Vagina (tissue), 2 donors: ENCODE measurements around the gene TIAM2. TPM values are rescaled to one million over a fixed set of nuclear protein-coding genes. Genes with fewer than 3 reads are reported as not detected.

Experiments
- DNase-seq, 2 donors: peaks; one replicate each; pipeline ENCODE4 v3.0.0-alpha.2; 2017; ENCODE audit errors: extremely low spot score in 2 of 2
- H3K27ac ChIP-seq: fragments of 200-600 bp; sonication (generic); one replicate; pipeline ENCODE4 v1.5.1; 2019
- H3K27me3 ChIP-seq: fragments of 200-600 bp; sonication (generic); one replicate; pipeline ENCODE4 v1.5.1; 2019
- H3K36me3 ChIP-seq, 2 donors: fragments of 200-600 bp; sonication (generic); one replicate each; pipeline ENCODE4 v1.5.1; 2017 to 2019
- H3K4me1 ChIP-seq: fragments of 200-600 bp; sonication (generic); one replicate; pipeline ENCODE4 v1.5.1; 2019
- H3K4me3 ChIP-seq, 2 donors: fragments of 200-600 bp; sonication (generic); 1 replicate in 1 of 2; 2 replicates in 1 of 2; pipeline ENCODE4 v1.5.1; 2016 to 2019
- H3K9me3 ChIP-seq: fragments of 200-600 bp; sonication (generic); one replicate; pipeline ENCODE4 v1.5.1; 2019
- CTCF ChIP-seq, 3 experiments: fragments of 450-650 bp in 2 of 3; fragments of 200-600 bp in 1 of 3; sonication (generic) in 1 of 3; IDR thresholded peaks; one replicate each; pipeline ENCODE4 v1.5.1; 2017 to 2019; ENCODE audit warnings: antibody characterized with exemption in 3 of 3, mild to moderate bottlenecking in 2 of 3, moderate library complexity in 2 of 3
- POLR2A ChIP-seq, 2 donors: fragments of 450-650 bp; IDR thresholded peaks; one replicate each; pipeline ENCODE4 v1.6.1; 2017; ENCODE audit warnings: antibody characterized with exemption in 2 of 2, mild to moderate bottlenecking in 2 of 2, moderate library complexity in 2 of 2
- POLR2AphosphoS5 ChIP-seq, 2 donors: sonication (generic); formaldehyde crosslinking; IDR thresholded peaks; one replicate each; pipeline ENCODE4 v1.9.0; 2017; ENCODE audit warnings: antibody characterized with exemption in 2 of 2, mild to moderate bottlenecking in 2 of 2, low read depth in 1 of 2; ENCODE audit not compliant: insufficient read depth in 1 of 2
- intact Hi-C: fragments of 100-400 bp; cut with DNase I; formaldehyde crosslinking; loops from one replicate; pipeline ENCODE4 v1.15.1; 2023
- total RNA-seq: library from RNA; depleted of rRNA; stranded (reverse); fragments of >200 nt; gene quantifications from one replicate; pipeline ENCODE4 v1.2.3, GENCODE V29; 2016

Gene TIAM2
- total RNA-seq, 1 donor from 2014 or later, result 11.5 TPM

GRCh38 chr6:155023717-155024116 is 28.6 kb downstream of the TIAM2 start:
- Histone ChIP-seq H3K27me3 (no peaks in the 10 kb centered on the region), H3K27ac (no peak overlapping the region), H3K4me1 (peaks cover 10% of the 10 kb centered on the region), H3K36me3 (no peaks in the 10 kb centered on the region), H3K4me3 (no peak overlapping the region), H3K9me3 (no peaks in the 10 kb centered on the region)
- intact Hi-C loops, result no loop called here
- no peak for DNase-seq
- TF ChIP-seq POLR2AphosphoS5 (IDR thresholded peaks at IDR 0.05; ENCODE audit: insufficient read depth in 1 of 2, low read depth in 1 of 2), result no peak
- TF ChIP-seq POLR2A (IDR thresholded peaks at IDR 0.05), result no peak
- no peak for TF ChIP-seq CTCF (IDR thresholded peaks at IDR 0.05)

GRCh38 chr6:155024391-155025027 is 29.4 kb downstream of the TIAM2 start:
- peaks cover 10% of the 10 kb centered on the region for H3K4me1 ChIP-seq
- TF ChIP-seq POLR2A (IDR thresholded peaks at IDR 0.05) (no peak), CTCF (IDR thresholded peaks at IDR 0.05) (no peak), POLR2AphosphoS5 (IDR thresholded peaks at IDR 0.05; ENCODE audit: insufficient read depth in 1 of 2, low read depth in 1 of 2) (no peak)

GRCh38 chr6:155026022-155026705 is 31.0 kb downstream of the TIAM2 start:
- TF ChIP-seq POLR2AphosphoS5 (IDR thresholded peaks at IDR 0.05; ENCODE audit: insufficient read depth in 1 of 2, low read depth in 1 of 2), result peak in 1 of 2 donors; percentile 46
- no peak for TF ChIP-seq POLR2A (IDR thresholded peaks at IDR 0.05)
- Histone ChIP-seq H3K36me3 (no peaks in the 10 kb centered on the region), H3K27ac (no peak overlapping the region), H3K4me3 (no peak overlapping the region), H3K27me3 (no peaks in the 10 kb centered on the region), H3K4me1 (peaks cover 20% of the 10 kb centered on the region), H3K9me3 (no peaks in the 10 kb centered on the region)
- DNase-seq, result no peak
- intact Hi-C loops, result no loop called here

More at GRCh38 chr6:155024391-155025027, 29.4 kb downstream of the TIAM2 start:
- Histone ChIP-seq H3K36me3 (no peaks in the 10 kb centered on the region), H3K4me3 (no peak overlapping the region), H3K9me3 (no peaks in the 10 kb centered on the region), H3K27ac (no peak overlapping the region), H3K27me3 (no peaks in the 10 kb centered on the region)
- intact Hi-C loops, result no loop called here
- no peak for DNase-seq

GRCh38 chr6:155026706-155027045 is 31.6 kb downstream of the TIAM2 start:
- DNase-seq, result no peak
- intact Hi-C loops, result no loop called here
- no peak overlapping the region for H3K27ac ChIP-seq

GRCh38 chr6:155030148-155030720 is 35.1 kb downstream of the TIAM2 start:
- H3K36me3 ChIP-seq, result no peaks in the 10 kb centered on the region
- no peak for DNase-seq
- H3K9me3 ChIP-seq, result no peaks in the 10 kb centered on the region
- H3K4me1 ChIP-seq, result peaks cover 27% of the 10 kb centered on the region
- H3K27me3 ChIP-seq, result no peaks in the 10 kb centered on the region
- no peak overlapping the region for H3K4me3 ChIP-seq
- intact Hi-C loops, result no loop called here
- TF ChIP-seq POLR2A (IDR thresholded peaks at IDR 0.05) (no peak), POLR2AphosphoS5 (IDR thresholded peaks at IDR 0.05; ENCODE audit: insufficient read depth in 1 of 2, low read depth in 1 of 2) (no peak), CTCF (IDR thresholded peaks at IDR 0.05) (no peak)
- no peak overlapping the region for H3K27ac ChIP-seq

More at GRCh38 chr6:155026706-155027045, 31.6 kb downstream of the TIAM2 start:
- H3K4me3 ChIP-seq, result no peak overlapping the region
- peaks cover 20% of the 10 kb centered on the region for H3K4me1 ChIP-seq
- no peaks in the 10 kb centered on the region for H3K36me3 ChIP-seq
- no peaks in the 10 kb centered on the region for H3K9me3 ChIP-seq
- no peak for TF ChIP-seq CTCF (IDR thresholded peaks at IDR 0.05)
- no peak for TF ChIP-seq POLR2AphosphoS5 (IDR thresholded peaks at IDR 0.05; ENCODE audit: insufficient read depth in 1 of 2, low read depth in 1 of 2)
- TF ChIP-seq POLR2A (IDR thresholded peaks at IDR 0.05), result no peak
- H3K27me3 ChIP-seq, result no peaks in the 10 kb centered on the region
